OCI-LY7 (cell line): ENCODE results near the gene PRRX2. TPM values are rescaled to one million over a fixed set of nuclear protein-coding genes. Genes with fewer than 3 reads are reported as not detected.

Experiments used
- BruUV-seq: library from RNA; stranded (reverse); fragments of 400-500 nt; replicated peaks from 2 replicates; lab custom pipeline; 2021; lab: Mats Ljungman, UMichigan
- CTCF ChIA-PET: fragments of 300-600 bp; sonication (Branson Sonifier 250); formaldehyde crosslinking; loops from one replicate; lab custom pipeline; 2022; ENCODE audit warnings: antibody characterized with exemption; ENCODE audit not compliant: unreplicated experiment; lab: Charles Lee
- POLR2A ChIA-PET: fragments of 300-600 bp; sonication (Branson Sonifier 250); formaldehyde crosslinking; loops from one replicate; lab custom pipeline; 2022; ENCODE audit warnings: antibody characterized with exemption; lab: Charles Lee
- DNase-seq: peaks from one replicate; pipeline ENCODE4 v3.0.0-alpha.2; 2015; ENCODE audit warnings: low spot score
- H2AFZ ChIP-seq: fragments of 200-600 bp; sonication (generic), shearing (Covaris generic); 2 replicates; pipeline ENCODE4 v1.6.1; 2014; ENCODE audit warnings: mild to moderate bottlenecking, antibody characterized with exemption, low read length, moderate library complexity
- H3K27ac ChIP-seq: fragments of 200-600 bp; sonication (generic); 2 replicates; pipeline ENCODE4 v1.5.1; 2014; ENCODE audit warnings: mixed run types, low read depth, mild to moderate bottlenecking, moderate library complexity, low read length, inconsistent platforms; ENCODE audit not compliant: poor library complexity, severe bottlenecking
- H3K36me3 ChIP-seq: fragments of 200-600 bp; sonication (generic); 2 replicates; pipeline ENCODE4 v1.6.1; 2014; ENCODE audit warnings: mild to moderate bottlenecking, antibody characterized with exemption, low read length, moderate library complexity, mixed read lengths; ENCODE audit not compliant: insufficient read depth
- H3K4me1 ChIP-seq: fragments of 200-600 bp; sonication (generic); 2 replicates; pipeline ENCODE4 v1.5.1; 2014; ENCODE audit warnings: mild to moderate bottlenecking, low read length; ENCODE audit not compliant: insufficient read depth, poor library complexity, severe bottlenecking
- H3K4me2 ChIP-seq: fragments of 200-600 bp; sonication (generic); 2 replicates; pipeline ENCODE4 v1.6.1; 2014; ENCODE audit warnings: mild to moderate bottlenecking, low read length
- H3K4me3 ChIP-seq: fragments of 200-600 bp; sonication (generic); 2 replicates; pipeline ENCODE4 v1.5.1; 2014; ENCODE audit warnings: mild to moderate bottlenecking, low read depth, low read length; ENCODE audit not compliant: poor library complexity, severe bottlenecking
- H3K79me2 ChIP-seq: fragments of 200-600 bp; sonication (generic); 2 replicates; pipeline ENCODE4 v1.6.1; 2016; ENCODE audit warnings: low read depth, mild to moderate bottlenecking, low read length, moderate library complexity, mixed read lengths; ENCODE audit not compliant: insufficient read depth
- H3K9me2 ChIP-seq: fragments of 200-600 bp; sonication (generic); 2 replicates; pipeline ENCODE4 v1.6.1; 2016; ENCODE audit warnings: mild to moderate bottlenecking, low read length, mixed read lengths; ENCODE audit not compliant: insufficient read depth
- H3K9me3 ChIP-seq: fragments of 200-600 bp; sonication (generic); 2 replicates; pipeline ENCODE4 v1.6.1; 2014; ENCODE audit warnings: mild to moderate bottlenecking, mixed run types, low read length, mixed read lengths
- H4K20me1 ChIP-seq: fragments of 200-600 bp; sonication (generic); 2 replicates; pipeline ENCODE4 v1.6.1; 2014; ENCODE audit warnings: mild to moderate bottlenecking, antibody characterized with exemption, low read length, moderate library complexity, mixed read lengths; ENCODE audit not compliant: insufficient read depth
- CTCF ChIP-seq: fragments of 200-600 bp; sonication (generic); conservative IDR thresholded peaks from 2 replicates; pipeline ENCODE4 v1.5.1; 2014; ENCODE audit warnings: mild to moderate bottlenecking, antibody characterized with exemption, low read length, moderate library complexity, mixed read lengths
- EZH2phosphoT487 ChIP-seq: fragments of 200-600 bp; sonication (generic); IDR thresholded peaks from 2 replicates; pipeline ENCODE4 v1.6.1; 2018; ENCODE audit warnings: low read depth, borderline replicate concordance, mild to moderate bottlenecking, mixed run types, antibody characterized with exemption, low read length, moderate library complexity, mixed read lengths
- intact Hi-C: fragments of 100-400 bp; cut with micrococcal nuclease; formaldehyde crosslinking; loops from one replicate; pipeline ENCODE4 v1.10.0; 2022; ENCODE audit not compliant: unreplicated experiment
- total RNA-seq, 2 experiments: library from RNA; depleted of rRNA in 1 of 2; stranded (reverse); fragments of >200 nt in 1 of 2; shearing (Covaris generic) in 1 of 2; gene quantifications; 2 replicates each; pipeline ENCODE4 v1.2.3, GENCODE V29; 2014 to 2022

PRRX2 gene
- total RNA-seq, 2 experiments from 2014 or later, result not detected

- Histone ChIP-seq H3K4me1 (no peaks in the 10 kb centered on the region), H3K27ac (no peak overlapping the region), H3K79me2 (no peaks in the 10 kb centered on the region), H3K36me3 (no peaks in the 10 kb centered on the region), H3K9me2 (no peaks in the 10 kb centered on the region), H2AFZ (no peak overlapping the region), H3K9me3 (no peaks in the 10 kb centered on the region), H4K20me1 (no peaks in the 10 kb centered on the region), H3K4me2 (no peak overlapping the region), H3K4me3 (no peak overlapping the region)
- CTCF ChIA-PET, result no interaction called here
- intact Hi-C loops, result no loop called here
- BruUV-seq, result no TSS peak
- POLR2A ChIA-PET, result interaction anchor here (0.6 kb wide), 2 partner anchors 88 to 96 kb away, joined by 3 to 5 read pairs; no protein-coding TSS in a partner anchor
- no peak for DNase-seq
- TF ChIP-seq EZH2phosphoT487, result no peak
Measured at GRCh38 chr9:129698254-129698757, 32.9 kb downstream of the PRRX2 start.

- CTCF ChIA-PET, result interaction anchor here (0.5 kb wide), 1 partner anchor 102 kb away, joined by 4 read pairs; no protein-coding TSS in a partner anchor
- Histone ChIP-seq H3K4me3 (no peak overlapping the region), H3K4me2 (no peak overlapping the region), H2AFZ (no peak overlapping the region), H3K79me2 (no peaks in the 10 kb centered on the region), H4K20me1 (no peaks in the 10 kb centered on the region), H3K36me3 (no peaks in the 10 kb centered on the region), H3K4me1 (no peaks in the 10 kb centered on the region), H3K9me2 (no peaks in the 10 kb centered on the region), H3K27ac (no peak overlapping the region), H3K9me3 (no peaks in the 10 kb centered on the region)
- DNase-seq, result no peak
- BruUV-seq, result no TSS peak
- POLR2A ChIA-PET, result no interaction called here
- TF ChIP-seq EZH2phosphoT487 (no peak), CTCF (no peak)
- intact Hi-C loops, result no loop called here
Measured at GRCh38 chr9:129701054-129701453, 35.6 kb downstream of the PRRX2 start.

GRCh38 chr9:129701549-129701948 is 36.1 kb downstream of the PRRX2 start:
- no peak overlapping the region for H3K4me2 ChIP-seq
- ChIA-PET CTCF (no interaction called here), POLR2A (no interaction called here)
- BruUV-seq, result no TSS peak
- H3K4me1 ChIP-seq, result no peaks in the 10 kb centered on the region
- no peak overlapping the region for H3K27ac ChIP-seq
- no peaks in the 10 kb centered on the region for H4K20me1 ChIP-seq
- H3K79me2 ChIP-seq, result no peaks in the 10 kb centered on the region
- H3K9me3 ChIP-seq, result no peaks in the 10 kb centered on the region
- no peak overlapping the region for H2AFZ ChIP-seq
- H3K9me2 ChIP-seq, result no peaks in the 10 kb centered on the region
- TF ChIP-seq CTCF, result no peak
- TF ChIP-seq EZH2phosphoT487, result no peak
- intact Hi-C loops, result no loop called here
- no peaks in the 10 kb centered on the region for H3K36me3 ChIP-seq
- no peak overlapping the region for H3K4me3 ChIP-seq
- DNase-seq, result no peak
